ENCODE measurements around the gene MDH2.
"Not testable (repeated sequence)": the region's sequence is repeated elsewhere in the genome, so short reads cannot be mapped to it uniquely, and the experiment has no call there.

DNA sequence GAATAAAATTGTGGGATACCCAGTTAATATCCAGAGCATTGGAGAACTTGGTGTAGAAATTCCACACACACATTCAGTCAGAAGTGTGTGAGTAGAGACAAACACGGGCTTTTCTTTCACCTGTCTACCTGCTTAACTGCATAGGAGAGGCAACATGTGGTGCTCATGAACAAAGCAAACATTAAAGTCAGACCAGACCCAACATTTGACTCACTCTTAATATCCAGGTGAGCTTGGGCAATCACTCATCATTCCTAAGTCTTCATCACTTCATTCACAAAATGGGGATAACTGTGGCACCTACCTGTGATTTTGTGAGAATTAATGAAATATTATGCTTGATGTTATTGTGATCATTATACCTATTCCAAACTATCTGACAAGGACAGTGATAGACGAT, 36.2 kb downstream of the MDH2 start:
- TF ChIP-seq, protein P1, sequence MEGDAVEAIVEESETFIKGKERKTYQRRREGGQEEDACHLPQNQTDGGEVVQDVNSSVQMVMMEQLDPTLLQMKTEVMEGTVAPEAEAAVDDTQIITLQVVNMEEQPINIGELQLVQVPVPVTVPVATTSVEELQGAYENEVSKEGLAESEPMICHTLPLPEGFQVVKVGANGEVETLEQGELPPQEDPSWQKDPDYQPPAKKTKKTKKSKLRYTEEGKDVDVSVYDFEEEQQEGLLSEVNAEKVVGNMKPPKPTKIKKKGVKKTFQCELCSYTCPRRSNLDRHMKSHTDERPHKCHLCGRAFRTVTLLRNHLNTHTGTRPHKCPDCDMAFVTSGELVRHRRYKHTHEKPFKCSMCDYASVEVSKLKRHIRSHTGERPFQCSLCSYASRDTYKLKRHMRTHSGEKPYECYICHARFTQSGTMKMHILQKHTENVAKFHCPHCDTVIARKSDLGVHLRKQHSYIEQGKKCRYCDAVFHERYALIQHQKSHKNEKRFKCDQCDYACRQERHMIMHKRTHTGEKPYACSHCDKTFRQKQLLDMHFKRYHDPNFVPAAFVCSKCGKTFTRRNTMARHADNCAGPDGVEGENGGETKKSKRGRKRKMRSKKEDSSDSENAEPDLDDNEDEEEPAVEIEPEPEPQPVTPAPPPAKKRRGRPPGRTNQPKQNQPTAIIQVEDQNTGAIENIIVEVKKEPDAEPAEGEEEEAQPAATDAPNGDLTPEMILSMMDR (IDR thresholded peaks at IDR 0.05; ENCODE audit: low read depth, low read length, poor library complexity, severe bottlenecking), result not testable (repeated sequence)
- TF ChIP-seq EZH2phosphoT487 (IDR thresholded peaks at IDR 0.05; ENCODE audit: borderline replicate concordance, low read length), result not testable (repeated sequence)

Data from DOHH2 (cell line).